IMR-90 (cell line): ENCODE data around the gene CACNG6.

Experiments used
- FOS ChIP-seq: fragments of 150-350 bp; IDR thresholded peaks from 2 replicates; pipeline ENCODE4 v1.6.1; 2016; ENCODE audit warnings: low read depth, low read length
- MXI1 ChIP-seq: IDR thresholded peaks from 2 replicates; pipeline ENCODE4 v1.6.1; 2012; ENCODE audit warnings: low read depth, mild to moderate bottlenecking, low read length, moderate library complexity, borderline replicate concordance
- POLR2A ChIP-seq: IDR thresholded peaks from 2 replicates; pipeline ENCODE4 v1.6.1; 2012; ENCODE audit warnings: mild to moderate bottlenecking, low read depth, low read length
- RAD21 ChIP-seq: IDR thresholded peaks from 2 replicates; pipeline ENCODE4 v1.6.1; 2012; ENCODE audit warnings: low read length, improper control_type of control experiment
- RCOR1 ChIP-seq: IDR thresholded peaks from 2 replicates; pipeline ENCODE4 v1.6.1; 2012; ENCODE audit warnings: mild to moderate bottlenecking, low read length, improper control_type of control experiment; ENCODE audit not compliant: insufficient replicate concordance
- TF ChIP-seq, protein P1 (sequence below): conservative IDR thresholded peaks from 2 replicates; pipeline ENCODE4 v1.5.1; 2012; ENCODE audit warnings: mild to moderate bottlenecking, low read depth, low read length, improper control_type of control experiment
- TF ChIP-seq, protein P2 (sequence below): fragments of 150-350 bp; IDR thresholded peaks from 2 replicates; pipeline ENCODE4 v1.6.1; 2017; ENCODE audit warnings: mild to moderate bottlenecking, antibody characterized with exemption, low read length, low read depth

DNA sequence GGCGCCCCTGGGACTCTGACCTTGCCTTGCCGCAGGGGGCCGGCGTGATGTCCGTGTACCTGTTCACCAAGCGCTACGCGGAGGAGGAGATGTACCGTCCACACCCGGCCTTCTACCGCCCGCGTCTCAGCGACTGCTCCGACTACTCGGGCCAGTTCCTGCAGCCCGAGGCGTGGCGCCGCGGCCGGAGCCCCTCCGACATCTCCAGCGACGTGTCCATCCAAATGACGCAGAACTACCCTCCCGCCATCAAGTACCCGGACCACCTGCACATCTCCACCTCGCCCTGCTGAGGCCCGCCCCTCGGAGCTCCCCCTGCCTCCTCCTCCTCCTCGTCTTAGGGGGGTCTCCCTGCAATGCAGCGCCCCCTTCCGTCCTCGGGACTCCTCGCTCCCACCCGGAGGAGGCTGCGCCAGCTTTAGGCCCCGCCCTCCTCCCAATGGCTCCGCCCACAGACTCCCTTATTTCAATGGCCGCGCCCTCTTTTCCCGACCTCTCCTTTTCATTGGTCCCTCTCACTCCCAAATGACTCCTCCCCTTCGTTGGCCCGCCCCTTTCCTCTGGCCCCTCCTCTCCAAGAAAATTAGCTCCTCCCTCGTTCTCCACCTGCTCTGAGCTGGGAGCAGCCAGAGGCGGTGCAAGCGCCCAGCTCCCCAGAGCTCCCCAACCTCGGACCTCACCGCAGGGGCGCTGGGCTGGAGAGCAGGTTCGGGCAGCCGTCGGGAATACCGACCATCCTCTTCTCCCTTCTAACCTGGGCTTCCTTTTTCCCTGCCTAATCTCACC, 49.2 kb upstream of the CACNG6 start:
- TF ChIP-seq, protein P1, sequence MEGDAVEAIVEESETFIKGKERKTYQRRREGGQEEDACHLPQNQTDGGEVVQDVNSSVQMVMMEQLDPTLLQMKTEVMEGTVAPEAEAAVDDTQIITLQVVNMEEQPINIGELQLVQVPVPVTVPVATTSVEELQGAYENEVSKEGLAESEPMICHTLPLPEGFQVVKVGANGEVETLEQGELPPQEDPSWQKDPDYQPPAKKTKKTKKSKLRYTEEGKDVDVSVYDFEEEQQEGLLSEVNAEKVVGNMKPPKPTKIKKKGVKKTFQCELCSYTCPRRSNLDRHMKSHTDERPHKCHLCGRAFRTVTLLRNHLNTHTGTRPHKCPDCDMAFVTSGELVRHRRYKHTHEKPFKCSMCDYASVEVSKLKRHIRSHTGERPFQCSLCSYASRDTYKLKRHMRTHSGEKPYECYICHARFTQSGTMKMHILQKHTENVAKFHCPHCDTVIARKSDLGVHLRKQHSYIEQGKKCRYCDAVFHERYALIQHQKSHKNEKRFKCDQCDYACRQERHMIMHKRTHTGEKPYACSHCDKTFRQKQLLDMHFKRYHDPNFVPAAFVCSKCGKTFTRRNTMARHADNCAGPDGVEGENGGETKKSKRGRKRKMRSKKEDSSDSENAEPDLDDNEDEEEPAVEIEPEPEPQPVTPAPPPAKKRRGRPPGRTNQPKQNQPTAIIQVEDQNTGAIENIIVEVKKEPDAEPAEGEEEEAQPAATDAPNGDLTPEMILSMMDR, result no peak
- TF ChIP-seq RAD21 (no peak), MXI1 (no peak), POLR2A (no peak), RCOR1 (no peak), FOS (no peak)
- TF ChIP-seq, protein P2, sequence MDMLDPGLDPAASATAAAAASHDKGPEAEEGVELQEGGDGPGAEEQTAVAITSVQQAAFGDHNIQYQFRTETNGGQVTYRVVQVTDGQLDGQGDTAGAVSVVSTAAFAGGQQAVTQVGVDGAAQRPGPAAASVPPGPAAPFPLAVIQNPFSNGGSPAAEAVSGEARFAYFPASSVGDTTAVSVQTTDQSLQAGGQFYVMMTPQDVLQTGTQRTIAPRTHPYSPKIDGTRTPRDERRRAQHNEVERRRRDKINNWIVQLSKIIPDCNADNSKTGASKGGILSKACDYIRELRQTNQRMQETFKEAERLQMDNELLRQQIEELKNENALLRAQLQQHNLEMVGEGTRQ, result no peak
